ENCODE measurements around the gene KIF26B. TPM values are rescaled to one million over a fixed set of nuclear protein-coding genes. Genes with fewer than 3 reads are reported as not detected.

The KIF26B gene
- polyA plus RNA-seq, 1 donor (not counting 4 experiments of a cell fraction or from before 2014, with no cell fraction given), result 0.58 TPM

- no peak overlapping the region for H2AFZ ChIP-seq (ENCODE audit: control insufficient read depth, low read length)
- H3K4me1 ChIP-seq (ENCODE audit: control insufficient read depth, extremely low read depth, insufficient read depth, low read length), result no peaks in the 10 kb centered on the region
- dilution Hi-C loops (cut with MboI; ENCODE audit: extremely low pct_ligation_motif_present, low sequenced_read_pairs), result no loop called here
- H4K20me1 ChIP-seq (ENCODE audit: control insufficient read depth, extremely low read depth, insufficient read depth, low read length), result no peaks in the 10 kb centered on the region
- H3K4me3 ChIP-seq (ENCODE audit: control insufficient read depth in 2 of 3, extremely low read depth in 1 of 3, insufficient read depth in 2 of 3, low read depth in 1 of 3, low read length in 3 of 3), result no peak overlapping the region
- no peaks in the 10 kb centered on the region for H3K9me1 ChIP-seq (ENCODE audit: control insufficient read depth, extremely low read depth, insufficient read depth, low read length)
- no peak overlapping the region for H3K9ac ChIP-seq (ENCODE audit: control insufficient read depth, extremely low read depth, insufficient read depth, low read length)
- DNase-seq (ENCODE audit: low read depth, low spot score) (no peak), FAIRE-seq (no peak)
- TF ChIP-seq CTCF (optimal IDR thresholded peaks at IDR 0.05 in 1 of 3, IDR thresholded peaks at IDR 0.05 in 1 of 3, conservative IDR thresholded peaks at IDR 0.05 in 1 of 3; ENCODE audit: extremely low read depth in 1 of 3, insufficient read depth in 2 of 3, low read length in 3 of 3), result no peak
- no peak for TF ChIP-seq EZH2 (IDR thresholded peaks at IDR 0.05; ENCODE audit: low read length)
- H3K27me3 ChIP-seq (ENCODE audit: control insufficient read depth, extremely low read depth, insufficient read depth, low read length), result no peaks in the 10 kb centered on the region
- H3K4me2 ChIP-seq (ENCODE audit: control insufficient read depth, extremely low read depth, insufficient read depth, low read depth, low read length), result no peak overlapping the region
- H3K9me3 ChIP-seq (ENCODE audit: control insufficient read depth, low read depth, low read length), result no peaks in the 10 kb centered on the region
- no peaks in the 10 kb centered on the region for H3K79me2 ChIP-seq (ENCODE audit: control insufficient read depth, insufficient read depth, low read length)
- H3K27ac ChIP-seq (ENCODE audit: control insufficient read depth, insufficient read depth, low read length), result no peak overlapping the region
- no peaks in the 10 kb centered on the region for H3K36me3 ChIP-seq (ENCODE audit: control insufficient read depth in 2 of 2, extremely low read depth in 1 of 2, insufficient read depth in 2 of 2, low read length in 2 of 2)
Observed at GRCh38 chr1:245750261-245750660, 595.5 kb downstream of the KIF26B start.

- Histone ChIP-seq H3K9me1 (ENCODE audit: control insufficient read depth, extremely low read depth, insufficient read depth, low read length) (no peaks in the 10 kb centered on the region), H3K79me2 (ENCODE audit: control insufficient read depth, insufficient read depth, low read length) (no peaks in the 10 kb centered on the region), H2AFZ (ENCODE audit: control insufficient read depth, low read length) (no peak overlapping the region), H3K4me2 (ENCODE audit: control insufficient read depth, extremely low read depth, insufficient read depth, low read depth, low read length) (no peak overlapping the region), H3K4me1 (ENCODE audit: control insufficient read depth, extremely low read depth, insufficient read depth, low read length) (no peaks in the 10 kb centered on the region), H3K27ac (ENCODE audit: control insufficient read depth, insufficient read depth, low read length) (no peak overlapping the region), H3K9ac (ENCODE audit: control insufficient read depth, extremely low read depth, insufficient read depth, low read length) (no peak overlapping the region), H3K36me3 (ENCODE audit: control insufficient read depth in 2 of 2, extremely low read depth in 1 of 2, insufficient read depth in 2 of 2, low read length in 2 of 2) (no peaks in the 10 kb centered on the region), H3K4me3 (ENCODE audit: control insufficient read depth in 2 of 3, extremely low read depth in 1 of 3, insufficient read depth in 2 of 3, low read depth in 1 of 3, low read length in 3 of 3) (no peak overlapping the region), H3K27me3 (ENCODE audit: control insufficient read depth, extremely low read depth, insufficient read depth, low read length) (no peaks in the 10 kb centered on the region), H4K20me1 (ENCODE audit: control insufficient read depth, extremely low read depth, insufficient read depth, low read length) (no peaks in the 10 kb centered on the region), H3K9me3 (ENCODE audit: control insufficient read depth, low read depth, low read length) (no peaks in the 10 kb centered on the region)
- TF ChIP-seq EZH2 (IDR thresholded peaks at IDR 0.05; ENCODE audit: low read length) (no peak), CTCF (optimal IDR thresholded peaks at IDR 0.05 in 1 of 3, IDR thresholded peaks at IDR 0.05 in 1 of 3, conservative IDR thresholded peaks at IDR 0.05 in 1 of 3; ENCODE audit: extremely low read depth in 1 of 3, insufficient read depth in 2 of 3, low read length in 3 of 3) (no peak)
- dilution Hi-C loops (cut with MboI; ENCODE audit: extremely low pct_ligation_motif_present, low sequenced_read_pairs), result no loop called here
- FAIRE-seq (no peak), DNase-seq (ENCODE audit: low read depth, low spot score) (no peak)
Observed at GRCh38 chr1:245751116-245751515, 596.3 kb downstream of the KIF26B start.
